GM21390 (cell line): ENCODE measurements around the gene PTPRN.
"Not testable (repeated sequence)": the region's sequence is repeated elsewhere in the genome, so short reads cannot be mapped to it uniquely, and the experiment has no call there.

Source experiments
- ATAC-seq: cut with Tn5 transposase; IDR thresholded peaks from one replicate; pipeline ENCODE4 v1.9.1; 2021; ENCODE audit not compliant: unreplicated experiment

PTPRN gene

DNA sequence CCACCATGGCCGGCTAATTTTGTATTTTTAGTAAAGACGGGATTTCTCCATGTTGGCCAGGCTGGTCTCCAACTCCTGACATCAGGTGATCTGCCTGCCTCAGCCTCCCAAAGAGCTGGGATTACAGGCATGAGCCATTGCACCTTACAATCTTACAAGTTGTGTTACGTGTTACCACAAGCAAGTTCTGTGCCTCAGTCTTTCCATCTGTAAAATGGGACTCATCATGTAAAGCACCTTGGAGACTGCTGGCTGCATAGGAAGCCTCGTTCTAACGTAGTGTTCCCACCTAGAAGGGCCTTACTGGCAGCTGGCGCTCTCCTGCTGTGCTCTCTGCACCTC, 20.0 kb downstream of the PTPRN start:
- ATAC-seq, result no peak

DNA sequence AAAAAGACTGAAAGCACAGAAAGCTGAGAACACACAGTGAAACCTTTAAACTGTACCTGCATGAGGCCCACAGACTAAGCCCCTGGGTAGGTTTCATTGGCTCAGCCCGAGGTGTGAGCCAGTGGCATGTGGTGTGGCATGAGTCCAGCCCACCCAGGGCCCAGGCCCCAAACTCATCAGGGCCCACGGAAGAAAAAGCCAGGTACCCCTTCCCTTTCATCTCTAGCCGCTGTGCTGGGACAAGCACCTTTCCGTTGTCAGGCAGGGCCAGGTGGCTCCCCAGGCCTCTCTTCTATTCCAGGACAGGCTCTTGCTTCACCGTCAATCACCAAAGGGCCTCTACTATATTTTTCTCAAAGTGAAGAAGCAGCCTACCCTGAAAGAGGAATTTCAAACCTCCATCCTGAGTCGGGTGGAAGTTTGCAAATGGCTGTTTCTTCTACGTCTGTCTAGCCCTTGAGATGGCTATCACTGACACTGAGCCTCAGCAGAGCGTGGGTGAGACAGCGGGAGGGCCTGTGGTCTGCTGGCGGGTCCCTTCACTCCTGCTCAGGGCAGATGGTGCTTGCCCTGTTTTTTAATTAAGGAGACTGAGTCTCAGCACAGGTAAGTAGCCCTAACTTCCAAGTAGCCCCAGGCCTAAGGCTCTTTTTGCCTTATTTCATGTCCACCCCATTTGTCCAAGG, 21.5 kb downstream of the PTPRN start:
- ATAC-seq, result no peak

DNA sequence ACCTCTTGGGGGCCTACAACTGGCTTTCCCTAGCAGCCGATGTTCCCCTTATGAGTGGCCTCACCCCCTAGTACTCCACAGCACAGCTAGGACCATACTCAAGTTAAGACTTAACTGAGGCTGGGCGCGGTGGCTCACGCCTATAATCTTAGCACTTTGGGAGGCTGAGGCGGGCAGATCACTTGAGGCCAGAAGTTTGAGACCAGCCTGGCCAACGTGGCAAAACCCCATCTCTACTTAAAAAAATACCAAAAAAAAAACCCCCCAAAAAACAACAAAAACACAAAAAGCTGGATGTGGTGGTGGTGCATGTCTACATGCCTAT, 22.1 kb downstream of the PTPRN start:
- not testable (repeated sequence) for ATAC-seq

DNA sequence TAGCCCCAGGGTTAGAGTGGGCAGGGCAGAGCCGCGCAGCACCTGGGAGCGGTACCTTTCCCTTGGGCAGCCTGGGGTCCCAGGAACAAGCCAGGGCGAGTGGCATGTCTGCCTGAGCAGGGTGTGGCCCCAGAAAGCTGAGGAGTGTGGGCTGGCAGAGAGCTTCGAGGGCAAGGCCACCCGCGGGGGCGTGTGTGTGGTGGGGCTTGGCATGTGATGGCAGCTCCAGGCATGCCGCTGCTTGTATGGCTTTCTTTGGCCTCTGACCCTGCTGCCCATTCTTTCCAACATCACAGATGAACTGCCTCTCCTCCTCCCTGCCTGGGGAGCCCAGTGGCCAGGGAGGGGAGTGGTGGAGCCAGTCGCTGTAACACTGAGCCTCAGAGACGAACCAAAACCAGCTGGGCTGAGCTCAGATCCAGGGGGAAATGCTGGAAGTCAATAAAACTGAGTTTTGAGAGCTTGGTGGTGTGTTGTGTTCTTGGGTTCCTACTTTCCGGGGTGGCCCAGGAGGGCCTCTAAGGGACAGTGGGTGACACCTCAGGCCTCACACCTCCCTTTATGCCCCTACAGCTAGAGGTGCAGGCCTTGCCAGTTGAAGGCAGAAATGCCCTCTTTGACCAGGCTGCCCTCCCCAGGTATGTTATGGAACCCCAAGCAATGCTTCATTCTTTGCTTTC, 22.6 kb downstream of the PTPRN start:
- no peak for ATAC-seq

DNA sequence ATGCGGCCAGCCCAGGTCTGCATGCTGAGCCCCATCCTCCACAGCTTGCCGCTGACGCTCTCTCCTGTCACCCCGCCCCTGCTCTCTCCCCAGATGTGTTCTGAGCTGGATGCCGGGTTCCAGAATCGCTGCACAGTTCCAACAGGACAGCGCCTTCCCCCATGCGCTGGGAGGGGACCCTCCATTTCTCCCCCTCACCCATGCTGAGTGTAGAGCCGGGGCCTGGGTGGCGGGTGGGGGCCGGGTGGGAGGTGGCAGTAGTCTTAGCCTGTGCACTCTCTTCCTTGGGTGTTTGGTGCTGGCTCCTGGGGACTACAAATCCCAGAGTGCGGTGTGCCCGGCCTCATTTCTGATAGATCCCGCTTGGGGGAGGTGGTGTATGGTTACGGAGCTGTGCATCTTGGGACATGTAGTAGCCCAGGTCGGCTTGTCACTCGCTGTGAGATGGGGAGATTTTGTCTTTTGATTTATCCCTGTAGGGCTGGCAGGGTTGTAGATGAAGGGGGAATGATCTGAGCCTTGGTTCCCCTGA, 23.2 kb downstream of the PTPRN start:
- no peak for ATAC-seq

DNA sequence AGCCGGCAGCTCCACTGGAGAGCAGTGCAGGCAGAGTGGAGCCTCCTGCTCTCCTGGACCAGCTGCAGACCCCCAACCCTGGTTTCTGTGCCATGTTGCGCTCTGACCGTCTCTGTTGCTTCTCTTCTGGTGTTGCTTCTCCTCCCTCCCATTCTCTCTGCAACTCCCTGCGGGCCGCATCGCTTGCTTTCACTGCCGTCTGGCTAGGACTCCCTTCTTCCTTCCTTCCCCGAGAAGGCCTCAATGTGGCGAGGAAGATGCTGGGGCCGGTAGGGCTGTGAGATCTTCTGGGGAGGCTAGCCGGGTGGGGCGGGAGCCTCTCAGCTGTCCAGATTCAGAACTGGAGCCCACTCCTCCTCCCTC, 23.8 kb downstream of the PTPRN start:
- no peak for ATAC-seq

DNA sequence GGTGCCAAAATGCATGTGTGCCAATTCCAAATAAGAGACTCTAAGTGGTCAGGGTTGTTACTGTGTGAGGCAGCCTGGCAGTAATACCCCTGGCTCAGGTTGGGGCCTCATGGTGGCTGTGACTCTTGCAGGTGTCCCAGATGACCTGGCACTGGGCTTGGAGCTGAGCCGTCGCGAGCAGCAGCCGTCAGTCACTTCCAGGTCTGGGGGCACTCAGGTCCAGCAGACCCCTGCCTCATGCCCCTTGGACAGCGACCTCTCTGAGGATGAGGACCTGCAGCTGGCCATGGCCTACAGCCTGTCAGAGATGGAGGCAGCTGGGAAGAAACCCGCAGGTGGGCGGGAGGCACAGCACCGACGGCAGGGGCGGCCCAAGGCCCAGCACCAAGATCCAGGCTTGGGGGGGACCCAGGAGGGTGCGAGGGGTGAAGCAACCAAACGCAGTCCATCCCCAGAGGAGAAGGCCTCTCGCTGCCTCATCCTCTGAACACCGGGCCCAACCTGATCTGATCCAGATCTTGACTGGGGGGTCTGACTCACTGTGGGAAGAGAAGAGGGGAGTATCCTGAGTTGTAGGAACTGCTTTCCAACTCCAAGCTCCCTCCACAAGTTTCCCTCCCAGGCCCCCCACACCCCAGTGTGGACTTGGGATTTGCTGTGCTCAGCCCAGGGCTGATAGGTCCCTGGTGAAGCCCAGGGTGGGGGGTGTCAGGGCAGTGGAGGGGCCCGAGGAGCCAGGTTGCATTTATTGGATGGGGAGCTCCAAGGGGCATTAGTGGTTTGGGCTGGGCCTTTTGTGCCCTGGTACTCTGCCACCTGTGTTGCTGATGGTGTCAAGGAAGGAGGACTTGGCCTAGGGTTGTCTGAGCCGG, 24.5 kb downstream of the PTPRN start:
- no peak for ATAC-seq

DNA sequence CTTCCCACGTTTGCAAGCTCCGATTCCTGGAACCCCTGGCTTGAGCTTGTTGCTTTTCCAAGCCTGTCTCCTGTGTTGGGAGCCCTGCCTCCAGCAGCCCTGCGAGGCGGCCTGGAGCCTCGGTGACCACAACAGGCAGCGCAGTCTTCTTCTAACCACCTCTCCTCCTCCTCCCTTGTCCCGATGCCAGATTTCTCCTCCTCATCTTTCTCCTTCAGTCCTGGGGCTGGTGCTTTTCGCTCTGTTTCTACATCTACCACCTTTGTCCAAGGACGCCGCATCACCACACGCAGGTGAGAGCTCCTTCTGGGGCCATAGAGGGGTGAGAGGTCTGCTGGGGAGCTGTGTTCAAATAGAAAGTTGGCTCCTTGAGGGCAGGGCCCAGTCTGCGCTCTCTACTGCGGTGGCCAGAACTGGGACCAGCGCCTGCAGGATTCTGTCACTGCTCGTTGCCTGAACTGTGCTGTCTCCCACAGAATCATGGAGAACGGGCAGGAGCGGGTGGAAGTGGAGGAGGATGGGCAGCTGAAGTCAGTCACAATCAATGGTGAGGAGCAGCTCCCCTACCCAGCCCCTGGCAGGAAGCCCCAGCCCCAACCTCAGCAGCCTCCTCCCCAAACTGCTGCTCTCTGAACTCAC, 26.1 kb downstream of the PTPRN start:
- ATAC-seq, result no peak

DNA sequence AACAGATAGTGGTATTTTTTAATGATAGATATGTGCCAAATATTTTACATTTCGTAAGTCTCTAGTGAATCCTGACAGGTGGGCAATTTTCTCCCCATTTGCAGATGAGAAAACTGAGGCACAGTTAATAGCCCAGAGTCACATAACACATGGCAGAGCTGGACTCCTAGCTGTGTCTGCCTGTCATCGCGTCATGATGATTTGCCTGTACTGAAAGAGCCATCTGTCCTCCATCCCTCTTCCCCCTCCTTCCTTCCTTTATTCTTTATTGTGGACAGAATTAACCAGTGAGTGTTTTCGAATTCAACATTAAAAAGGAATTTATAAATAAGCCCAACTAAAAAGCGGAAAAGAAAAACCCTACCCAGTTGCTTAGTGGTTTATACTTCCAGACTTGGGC, 26.8 kb downstream of the PTPRN start:
- no peak for ATAC-seq

DNA sequence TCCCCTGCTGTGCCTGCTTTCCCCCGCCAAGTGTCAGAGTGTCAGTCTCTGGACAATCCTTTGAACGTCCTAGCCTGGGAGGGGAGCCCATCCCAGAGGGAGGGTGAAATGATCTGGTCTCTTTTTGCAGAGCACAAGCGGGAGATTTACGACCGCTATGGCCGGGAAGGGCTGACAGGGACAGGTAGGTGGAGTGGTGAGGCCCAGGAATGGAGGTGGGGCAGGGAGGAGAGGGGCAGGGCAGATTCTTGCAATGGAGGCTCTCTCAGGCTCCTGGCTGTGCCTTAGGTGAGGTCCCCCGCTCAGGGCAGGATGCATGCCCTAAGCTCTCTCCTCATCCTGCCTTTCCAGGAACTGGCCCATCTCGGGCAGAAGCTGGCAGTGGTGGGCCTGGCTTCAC, 27.6 kb downstream of the PTPRN start:
- no peak for ATAC-seq

DNA sequence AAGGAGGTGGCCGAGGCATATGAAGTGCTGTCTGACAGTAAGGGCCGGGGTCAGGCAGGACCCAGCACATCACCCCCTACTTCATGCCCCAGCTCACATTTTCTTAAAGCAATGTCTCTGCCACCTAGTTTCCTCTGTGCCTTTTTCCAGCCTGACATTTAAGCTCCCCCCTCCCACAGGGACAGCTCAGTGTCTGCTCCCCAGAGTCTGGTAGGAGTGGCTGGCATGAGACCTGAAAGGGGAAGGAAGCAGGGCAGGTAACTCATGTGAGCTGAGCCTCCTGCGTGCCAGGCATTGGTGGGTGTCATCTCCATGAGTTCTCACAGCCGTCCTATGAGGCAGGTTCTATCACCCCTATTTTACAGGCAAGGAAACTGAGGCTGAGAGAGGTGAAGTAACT, 28.6 kb downstream of the PTPRN start:
- no peak for ATAC-seq

DNA sequence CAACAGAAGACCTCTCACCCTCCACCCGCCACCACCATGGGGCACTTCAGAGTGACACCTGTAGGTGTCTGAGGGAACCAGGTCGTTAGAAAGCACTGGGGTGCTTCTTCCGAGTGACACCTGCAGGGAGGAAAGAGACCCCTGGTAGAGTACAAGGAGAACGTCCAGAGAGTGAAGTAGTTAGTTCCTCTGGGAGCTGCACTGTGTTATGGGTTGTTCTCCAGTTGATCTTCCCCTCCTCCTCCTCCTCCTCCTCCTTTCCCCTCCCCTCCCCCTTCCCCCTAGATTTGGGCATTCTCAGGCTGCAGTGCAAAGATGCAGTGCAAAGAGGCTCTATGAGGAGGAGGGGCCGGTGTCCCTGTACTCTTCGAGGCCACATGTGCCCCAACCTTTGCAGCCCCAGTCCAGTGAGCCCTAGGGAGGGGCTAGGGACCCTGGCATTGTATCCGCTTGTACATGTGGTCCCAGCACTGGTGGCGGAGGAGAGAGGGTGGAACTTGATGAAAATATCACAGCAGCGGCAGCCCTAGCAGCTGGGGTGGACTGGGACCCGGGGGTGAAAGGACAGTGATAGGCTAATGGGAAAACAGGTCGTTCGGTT, 29.2 kb downstream of the PTPRN start:
- ATAC-seq, result no peak

DNA sequence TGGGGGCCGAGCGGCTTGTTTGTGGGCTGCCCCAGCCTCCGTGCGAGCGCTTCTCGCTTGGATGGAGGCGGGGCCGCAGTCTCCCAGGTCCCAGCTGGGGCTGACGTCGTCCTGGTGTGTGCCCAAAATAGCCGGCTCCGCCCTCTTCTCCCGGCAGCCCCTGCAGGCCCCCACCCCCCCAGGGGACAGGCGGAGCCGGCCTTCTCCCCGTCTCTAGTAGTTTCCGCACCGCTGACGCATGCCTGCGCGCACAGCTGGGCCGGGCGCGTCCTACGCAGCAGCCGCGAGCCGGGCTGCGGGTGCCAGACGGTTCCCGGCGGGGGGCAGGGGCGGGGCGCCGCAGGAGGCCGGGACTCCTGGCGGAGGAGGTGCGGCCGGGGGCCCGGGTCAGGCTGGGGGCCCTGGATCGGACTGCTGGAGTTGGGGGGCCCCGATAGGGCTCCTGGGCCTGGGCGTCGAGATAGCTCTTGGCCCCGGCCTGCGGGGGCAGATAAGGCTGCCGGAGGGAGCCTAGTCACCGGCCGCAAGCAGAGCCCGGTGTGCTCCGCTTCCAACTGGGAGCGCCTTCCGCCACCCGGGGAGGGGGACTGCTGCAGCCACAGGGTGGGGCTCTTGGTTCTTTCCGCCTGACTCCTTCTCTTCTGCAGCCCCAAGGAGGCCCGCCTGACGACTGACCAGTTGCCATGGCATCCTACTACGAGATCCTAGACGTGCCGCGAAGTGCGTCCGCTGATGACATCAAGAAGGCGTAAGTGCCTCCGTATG, 29.9 kb downstream of the PTPRN start, which contains the start of gene DNAJB2:
DNAJB2 (plus strand) TSS at position 216 of the 765 bp plus-strand sequence; CDS start at position 684, 468 bp downstream.
- peak; percentile 86 for ATAC-seq

DNA sequence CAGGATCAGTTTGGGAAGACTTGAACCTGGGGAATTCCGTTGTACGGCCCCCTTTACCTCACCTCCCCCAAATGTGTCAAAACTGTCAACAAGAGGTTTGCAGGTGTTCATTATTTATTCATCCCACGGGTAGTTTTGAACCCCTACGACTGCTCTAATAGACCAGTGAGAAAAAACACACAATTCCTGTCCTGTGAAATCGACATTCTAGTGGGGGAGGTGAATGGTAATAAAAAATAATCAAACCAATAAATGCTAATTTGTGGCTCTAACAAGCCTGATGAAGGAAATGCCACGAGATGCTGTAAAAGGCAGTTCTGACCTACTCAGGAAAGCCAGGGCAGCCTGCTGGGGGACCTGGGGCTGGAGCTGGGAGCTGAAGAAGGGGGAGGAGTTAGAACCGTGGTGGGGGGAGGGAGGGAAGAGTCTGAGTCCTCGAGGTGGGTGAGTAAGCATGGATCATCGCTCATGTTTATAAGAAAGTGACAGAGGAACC, 30.5 kb downstream of the PTPRN start:
- no peak for ATAC-seq

DNA sequence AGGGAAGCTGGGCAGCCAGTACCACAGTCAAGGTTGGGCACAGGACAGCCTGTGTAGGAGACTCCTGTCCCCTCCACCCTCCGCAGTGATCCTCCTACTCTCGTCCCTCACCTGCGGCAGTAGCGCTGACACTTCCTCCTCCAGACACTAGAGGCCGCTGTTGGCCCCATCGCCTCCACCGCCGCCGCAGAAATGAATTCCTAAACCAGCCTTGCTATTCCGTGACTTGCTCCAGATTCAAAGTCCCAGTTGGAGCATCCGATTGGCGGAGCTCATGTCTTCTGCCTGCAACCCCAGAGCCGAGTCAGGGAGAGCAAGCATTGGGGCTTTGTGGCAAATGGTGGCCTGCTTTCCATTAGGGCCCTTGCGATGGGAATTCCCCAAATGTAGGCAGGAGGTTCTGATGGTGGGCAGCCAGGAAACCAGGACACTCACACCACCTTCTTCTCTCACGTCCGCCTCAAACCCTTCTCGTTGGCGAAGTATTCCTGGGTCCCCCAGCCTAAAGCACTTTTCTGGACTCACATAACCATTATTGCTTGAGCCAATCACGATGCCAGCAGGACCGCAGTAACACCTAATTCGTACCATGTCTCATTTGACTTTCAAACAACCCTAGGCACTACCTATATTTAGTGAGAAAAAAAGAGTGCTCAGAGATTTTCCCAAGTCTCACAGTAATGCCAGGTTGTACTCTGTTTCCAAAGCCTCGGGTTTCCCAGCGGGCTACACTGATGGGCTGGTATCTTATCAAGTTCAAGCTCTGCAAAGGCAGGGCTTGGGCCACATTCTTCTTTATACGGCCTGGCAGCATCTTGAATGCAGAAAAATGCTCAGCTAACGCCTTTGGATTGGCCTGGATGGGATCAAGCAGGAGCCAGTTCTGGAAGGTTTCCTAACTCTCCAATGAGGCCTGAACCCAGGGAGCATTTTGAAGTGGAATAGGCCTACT, 31.2 kb downstream of the PTPRN start:
- ATAC-seq, result no peak

DNA sequence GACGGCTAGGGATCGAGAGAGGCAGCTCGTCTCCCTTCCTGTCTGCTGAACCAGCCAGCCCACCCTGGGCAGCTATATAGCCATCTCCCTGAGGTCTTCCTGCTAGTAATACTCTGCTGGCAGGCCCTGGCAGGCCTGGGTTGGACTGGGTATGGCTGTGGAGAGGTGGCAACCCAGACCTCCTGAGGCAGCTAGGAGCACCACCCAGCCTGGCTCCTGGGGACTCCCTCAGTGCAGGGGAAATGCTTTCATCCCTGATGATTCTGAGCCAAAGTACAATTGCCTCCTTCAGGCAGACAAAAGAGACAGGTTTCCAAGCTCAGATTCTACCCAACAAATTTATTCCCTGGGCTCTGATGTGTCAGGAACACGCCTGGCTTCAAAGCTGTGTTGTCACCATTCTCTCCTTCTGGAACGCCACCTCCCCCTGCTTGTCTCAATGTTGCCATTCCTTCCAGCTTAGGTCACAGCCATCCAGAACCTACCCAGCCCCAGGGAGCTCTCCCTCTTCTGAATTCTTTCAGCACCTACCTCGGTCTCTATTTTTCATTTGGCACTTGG, 34.8 kb downstream of the PTPRN start:
- no peak for ATAC-seq

DNA sequence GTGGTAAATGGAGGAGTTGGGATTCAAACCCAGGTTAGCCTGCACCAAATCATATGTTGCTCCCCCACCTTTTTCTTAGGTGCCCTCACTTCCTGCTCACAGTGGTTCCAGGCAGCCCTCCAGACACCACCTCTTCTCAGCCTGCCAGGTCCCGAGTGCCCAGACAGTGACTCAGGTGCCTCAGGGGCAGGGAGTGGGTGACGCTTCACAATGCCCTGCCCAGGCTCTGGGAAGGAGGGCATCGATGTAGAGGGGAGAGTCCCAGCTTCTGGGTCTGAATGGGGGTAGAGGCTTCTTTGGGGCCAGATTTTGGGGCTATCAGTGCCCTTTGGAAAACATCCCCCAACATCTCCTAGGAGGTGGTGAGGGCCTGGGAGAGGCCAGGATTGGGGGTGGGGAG, 35.3 kb downstream of the PTPRN start:
- ATAC-seq, result no peak

DNA sequence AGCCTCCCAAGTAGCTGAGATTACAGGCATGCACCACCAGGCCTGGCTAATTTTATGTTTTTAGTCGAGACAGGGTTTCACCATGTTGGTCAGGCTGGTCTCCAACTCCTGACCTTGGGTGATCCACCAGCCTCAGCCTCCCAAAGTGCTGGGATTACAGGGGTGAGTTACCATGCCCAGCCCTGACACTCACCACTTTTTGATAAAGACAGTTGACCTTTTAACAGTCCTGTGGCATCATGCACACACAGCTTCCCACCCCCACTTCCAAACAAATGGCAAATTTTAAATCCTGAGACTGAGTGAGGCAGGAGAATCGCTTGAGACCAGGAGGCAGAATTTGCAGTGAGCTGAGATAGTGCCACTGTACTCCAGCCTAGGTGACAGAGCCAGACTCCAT, 36.2 kb downstream of the PTPRN start:
- no peak for ATAC-seq

DNA sequence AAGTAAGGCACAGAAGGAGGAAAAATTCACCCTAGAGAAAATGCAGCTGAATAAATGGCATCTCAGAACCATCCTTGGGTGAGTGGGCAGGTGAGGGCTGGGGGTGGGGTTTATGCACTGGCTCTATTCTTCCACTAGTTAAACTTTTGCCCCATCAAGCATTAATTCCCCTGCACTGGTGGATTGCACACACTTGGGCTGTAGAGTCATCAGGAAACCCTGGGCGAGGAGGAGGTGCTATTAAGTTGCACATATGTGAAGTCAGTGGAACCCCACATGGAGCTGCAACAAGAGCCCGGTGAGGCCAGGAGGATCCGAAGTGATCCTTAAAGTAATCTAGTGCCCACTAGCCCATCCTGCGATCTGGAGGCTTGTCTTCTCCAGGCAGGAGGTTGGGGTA, 36.8 kb downstream of the PTPRN start:
- no peak for ATAC-seq
